Stimulated activated CD4-positive, alpha-beta T cell treated with anti-CD3 and anti-CD28 coated beads, TNF-alpha, amount 100 ng/mL, for 4 hours (primary cell): ENCODE data around the gene CFAP97D2.
A peak's percentile ranks its signal among the peaks of the same experiment; 100 is the strongest.
"Not testable (repeated sequence)": the region's sequence is repeated elsewhere in the genome, so short reads cannot be mapped to it uniquely, and the experiment has no call there.

Experiments
- DNase-seq, 3 experiments: peaks; one replicate each; pipeline ENCODE4 v3.0.0-alpha.2; 2020; ENCODE audit warnings: low read depth in 3 of 3

Gene CFAP97D2

GRCh38 chr13:114143806-114144605, 35.1 kb upstream of the CFAP97D2 start:
- DNase-seq: no peak

GRCh38 chr13:114144606-114145244, 34.3 kb upstream of the CFAP97D2 start:
- no peak for DNase-seq

- DNase-seq: no peak
Observed at GRCh38 chr13:114145256-114145655, 33.8 kb upstream of the CFAP97D2 start.

GRCh38 chr13:114145722-114146121, 33.3 kb upstream of the CFAP97D2 start:
- DNase-seq: no peak

GRCh38 chr13:114146173-114146572, 32.9 kb upstream of the CFAP97D2 start:
- DNase-seq: no peak

- no peak for DNase-seq
Observed at GRCh38 chr13:114146629-114147028, 32.4 kb upstream of the CFAP97D2 start.

- no peak for DNase-seq
Observed at GRCh38 chr13:114147803-114148520, 31.1 kb upstream of the CFAP97D2 start.

GRCh38 chr13:114148521-114148855, 30.6 kb upstream of the CFAP97D2 start:
- peak in 2 of 3 experiments; percentile 46 to 65 for DNase-seq

- not testable (repeated sequence) for DNase-seq
Observed at GRCh38 chr13:114148886-114149285, 30.2 kb upstream of the CFAP97D2 start.

- no peak for DNase-seq
Observed at GRCh38 chr13:114149774-114150740, 29.0 kb upstream of the CFAP97D2 start.

GRCh38 chr13:114151031-114151430, 28.0 kb upstream of the CFAP97D2 start:
- no peak for DNase-seq

- peak in 1 of 3 experiments; percentile 39 for DNase-seq
Observed at GRCh38 chr13:114151565-114152284, 27.3 kb upstream of the CFAP97D2 start.

GRCh38 chr13:114152285-114152645, 26.8 kb upstream of the CFAP97D2 start:
- no peak for DNase-seq

- DNase-seq: no peak
Observed at GRCh38 chr13:114152831-114153371, 26.2 kb upstream of the CFAP97D2 start.

- DNase-seq: no peak
Observed at GRCh38 chr13:114153485-114154080, 25.5 kb upstream of the CFAP97D2 start.

GRCh38 chr13:114154476-114154875, 24.6 kb upstream of the CFAP97D2 start:
- DNase-seq: no peak

GRCh38 chr13:114155320-114155719, 23.7 kb upstream of the CFAP97D2 start:
- DNase-seq: no peak

GRCh38 chr13:114155926-114156883, 22.9 kb upstream of the CFAP97D2 start:
- no peak for DNase-seq

GRCh38 chr13:114157869-114158495, 21.1 kb upstream of the CFAP97D2 start:
- DNase-seq: no peak
